GM12878 (cell line): ENCODE measurements around the gene CTR9.

Experiments used
- ATF2 ChIP-seq: IDR thresholded peaks from 2 replicates; pipeline ENCODE4 v1.6.1; 2012; ENCODE audit warnings: low read length, inconsistent platforms
- ETV6 ChIP-seq, 2 experiments: fragments of 450-650 bp in 1 of 2; IDR thresholded peaks in 1 of 2; conservative IDR thresholded peaks in 1 of 2; 2 replicates each; pipeline ENCODE4 v1.6.1; 2014; ENCODE audit warnings: antibody characterized with exemption in 1 of 2, borderline replicate concordance in 1 of 2, low read depth in 1 of 2, mild to moderate bottlenecking in 1 of 2, moderate library complexity in 1 of 2
- LARP7 ChIP-seq: fragments of 450-650 bp; IDR thresholded peaks from 2 replicates; pipeline ENCODE4 v1.6.1; 2017; ENCODE audit warnings: mild to moderate bottlenecking
- MAX ChIP-seq: IDR thresholded peaks from 2 replicates; pipeline ENCODE4 v1.6.1; 2012; ENCODE audit warnings: low read depth, low read length, improper control_type of control experiment
- NFIC ChIP-seq: IDR thresholded peaks from 2 replicates; pipeline ENCODE4 v1.6.1; 2012; ENCODE audit warnings: low read depth, mild to moderate bottlenecking, inconsistent platforms, low read length, moderate library complexity
- NFYB ChIP-seq: IDR thresholded peaks from 2 replicates; pipeline ENCODE4 v1.6.1; 2011; ENCODE audit warnings: low read depth, mild to moderate bottlenecking, low read length, improper control_type of control experiment, moderate library complexity; ENCODE audit not compliant: insufficient read depth
- POLR2AphosphoS5 ChIP-seq: IDR thresholded peaks from 2 replicates; pipeline ENCODE4 v1.6.1; 2011; ENCODE audit warnings: mild to moderate bottlenecking, low read length, inconsistent platforms
- RAD21 ChIP-seq: IDR thresholded peaks from 2 replicates; pipeline ENCODE4 v1.6.1; 2011; ENCODE audit warnings: mild to moderate bottlenecking, low read depth, low read length, moderate library complexity; ENCODE audit not compliant: insufficient read depth
- TAF1 ChIP-seq: IDR thresholded peaks from 2 replicates; pipeline ENCODE4 v1.6.1; 2011; ENCODE audit warnings: mild to moderate bottlenecking, low read depth, low read length, borderline replicate concordance

- TF ChIP-seq TAF1, result no peak
- no peak for TF ChIP-seq NFIC
- no peak for TF ChIP-seq NFYB
- TF ChIP-seq LARP7, result no peak
- TF ChIP-seq MAX, result no peak
- TF ChIP-seq ETV6 (conservative IDR thresholded peaks at IDR 0.05 in 1 of 2, IDR thresholded peaks at IDR 0.05 in 1 of 2; ENCODE audit: borderline replicate concordance in 1 of 2, low read depth in 1 of 2), result no peak
- no peak for TF ChIP-seq POLR2AphosphoS5
- no peak for TF ChIP-seq RAD21
- no peak for TF ChIP-seq ATF2
Measured at GRCh38 chr11:10716543-10717259, 34.3 kb upstream of the CTR9 start.
